SK-N-SH (cell line): ENCODE data around the gene B4GALNT3.

ENCODE experiments used
- GABPA ChIP-seq: IDR thresholded peaks from 2 replicates; pipeline ENCODE4 v1.4.0; 2012; ENCODE audit warnings: low read depth, mild to moderate bottlenecking
- SIN3A ChIP-seq: IDR thresholded peaks from 2 replicates; pipeline ENCODE4 v1.6.1; 2012; ENCODE audit warnings: low read depth, mild to moderate bottlenecking, low read length, moderate library complexity, borderline replicate concordance
- TCF12 ChIP-seq: IDR thresholded peaks from 2 replicates; pipeline ENCODE4 v1.4.0; 2012
- TEAD4 ChIP-seq: IDR thresholded peaks from 2 replicates; pipeline ENCODE4 v1.4.0; 2012; ENCODE audit warnings: mild to moderate bottlenecking, borderline replicate concordance; ENCODE audit not compliant: insufficient read depth
- TF ChIP-seq, protein P1 (sequence below): fragments of 200-600 bp; sonication (generic); IDR thresholded peaks from 2 replicates; pipeline ENCODE4 v1.6.1; 2017; ENCODE audit warnings: antibody characterized with exemption, mild to moderate bottlenecking, moderate library complexity

- no peak for TF ChIP-seq SIN3A
- no peak for TF ChIP-seq TCF12
- TF ChIP-seq, protein P1, sequence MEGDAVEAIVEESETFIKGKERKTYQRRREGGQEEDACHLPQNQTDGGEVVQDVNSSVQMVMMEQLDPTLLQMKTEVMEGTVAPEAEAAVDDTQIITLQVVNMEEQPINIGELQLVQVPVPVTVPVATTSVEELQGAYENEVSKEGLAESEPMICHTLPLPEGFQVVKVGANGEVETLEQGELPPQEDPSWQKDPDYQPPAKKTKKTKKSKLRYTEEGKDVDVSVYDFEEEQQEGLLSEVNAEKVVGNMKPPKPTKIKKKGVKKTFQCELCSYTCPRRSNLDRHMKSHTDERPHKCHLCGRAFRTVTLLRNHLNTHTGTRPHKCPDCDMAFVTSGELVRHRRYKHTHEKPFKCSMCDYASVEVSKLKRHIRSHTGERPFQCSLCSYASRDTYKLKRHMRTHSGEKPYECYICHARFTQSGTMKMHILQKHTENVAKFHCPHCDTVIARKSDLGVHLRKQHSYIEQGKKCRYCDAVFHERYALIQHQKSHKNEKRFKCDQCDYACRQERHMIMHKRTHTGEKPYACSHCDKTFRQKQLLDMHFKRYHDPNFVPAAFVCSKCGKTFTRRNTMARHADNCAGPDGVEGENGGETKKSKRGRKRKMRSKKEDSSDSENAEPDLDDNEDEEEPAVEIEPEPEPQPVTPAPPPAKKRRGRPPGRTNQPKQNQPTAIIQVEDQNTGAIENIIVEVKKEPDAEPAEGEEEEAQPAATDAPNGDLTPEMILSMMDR, result no peak
- no peak for TF ChIP-seq TEAD4
- no peak for TF ChIP-seq GABPA
Observed at GRCh38 chr12:531951-532585, 72.3 kb downstream of the B4GALNT3 start.
